Measurements from ENCODE around the gene PAQR6.

DNA sequence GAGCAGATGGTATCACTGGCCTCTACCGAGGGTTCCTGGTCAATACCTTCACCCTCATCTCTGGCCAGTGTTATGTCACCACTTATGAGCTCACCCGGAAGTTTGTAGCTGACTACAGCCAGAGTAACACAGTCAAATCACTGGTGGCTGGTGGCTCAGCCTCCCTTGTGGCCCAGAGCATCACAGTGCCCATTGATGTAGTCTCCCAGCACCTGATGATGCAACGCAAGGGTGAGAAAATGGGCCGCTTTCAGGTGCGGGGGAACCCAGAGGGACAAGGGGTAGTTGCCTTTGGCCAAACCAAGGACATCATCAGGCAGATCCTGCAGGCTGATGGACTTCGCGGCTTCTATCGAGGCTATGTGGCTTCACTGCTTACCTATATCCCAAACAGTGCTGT, 47.8 kb downstream of the PAQR6 start:
- TF ChIP-seq CTCF (IDR thresholded peaks at IDR 0.05) (no peak), POLR2A (IDR thresholded peaks at IDR 0.05) (no peak)
